HG02763 (cell line): ENCODE measurements around the gene PCP2.
A peak's percentile ranks its signal among the peaks of the same experiment; 100 is the strongest.

Experiments used
- ATAC-seq: cut with Tn5 transposase; IDR thresholded peaks from one replicate; pipeline ENCODE4 v1.9.1; 2021; ENCODE audit warnings: mild to moderate bottlenecking, moderate library complexity; ENCODE audit not compliant: unreplicated experiment

The PCP2 gene

GRCh38 chr19:7640803-7641202, 7.3 kb upstream of the PCP2 start:
- no peak for ATAC-seq

- no peak for ATAC-seq
Measured at GRCh38 chr19:7639863-7640348, 6.4 kb upstream of the PCP2 start.

GRCh38 chr19:7638802-7639465, 5.4 kb upstream of the PCP2 start:
- ATAC-seq, result no peak

GRCh38 chr19:7637374-7638256, 4.1 kb upstream of the PCP2 start:
- ATAC-seq, result peak; percentile 12

GRCh38 chr19:7636691-7637373, 3.3 kb upstream of the PCP2 start, which contains the start of gene STXBP2:
Gene STXBP2, plus strand, starts transcription at chr19:7637110. Its CDS starts 40 bp downstream, at chr19:7637150.
- ATAC-seq, result peak; percentile 71

GRCh38 chr19:7636317-7636690, 2.8 kb upstream of the PCP2 start:
- ATAC-seq, result no peak

- ATAC-seq, result no peak
Measured at GRCh38 chr19:7635670-7636069, 2.2 kb upstream of the PCP2 start.

GRCh38 chr19:7632340-7633203, 947 bp downstream of the PCP2 start:
- no peak for ATAC-seq

GRCh38 chr19:7631577-7631976, 1.9 kb downstream of the PCP2 start:
- no peak for ATAC-seq

GRCh38 chr19:7629347-7630054, 4.0 kb downstream of the PCP2 start, which contains the start of the genes PET100 and XAB2:
Gene PET100, plus strand, starts transcription at chr19:7629793. Its CDS starts 41 bp downstream, at chr19:7629834.
Gene XAB2, minus strand, starts transcription at chr19:7629545. Its CDS starts 18 bp downstream, at chr19:7629527.
- peak; percentile 95 for ATAC-seq

GRCh38 chr19:7628589-7629311, 4.8 kb downstream of the PCP2 start:
- no peak for ATAC-seq

- no peak for ATAC-seq
Measured at GRCh38 chr19:7627166-7627565, 6.4 kb downstream of the PCP2 start.

GRCh38 chr19:7625763-7626372, 7.7 kb downstream of the PCP2 start:
- no peak for ATAC-seq

GRCh38 chr19:7624810-7625209, 8.7 kb downstream of the PCP2 start:
- ATAC-seq, result no peak

GRCh38 chr19:7623725-7624603, 9.6 kb downstream of the PCP2 start:
- no peak for ATAC-seq

- no peak for ATAC-seq
Measured at GRCh38 chr19:7622933-7623685, 10.4 kb downstream of the PCP2 start.
